Loucy (cell line): Measurements from ENCODE around the gene ORAI1.

ENCODE experiments used
- EZH2phosphoT487 ChIP-seq: fragments of 200-600 bp; IDR thresholded peaks from 2 replicates; pipeline ENCODE4 v1.6.1; 2018; ENCODE audit warnings: antibody characterized with exemption, mild to moderate bottlenecking, moderate library complexity, borderline replicate concordance
- TF ChIP-seq, protein P1 (sequence below): fragments of 200-600 bp; sonication (generic); conservative IDR thresholded peaks from 2 replicates; pipeline ENCODE4 v1.5.1; 2014; ENCODE audit warnings: mild to moderate bottlenecking, antibody characterized with exemption, low read length

DNA sequence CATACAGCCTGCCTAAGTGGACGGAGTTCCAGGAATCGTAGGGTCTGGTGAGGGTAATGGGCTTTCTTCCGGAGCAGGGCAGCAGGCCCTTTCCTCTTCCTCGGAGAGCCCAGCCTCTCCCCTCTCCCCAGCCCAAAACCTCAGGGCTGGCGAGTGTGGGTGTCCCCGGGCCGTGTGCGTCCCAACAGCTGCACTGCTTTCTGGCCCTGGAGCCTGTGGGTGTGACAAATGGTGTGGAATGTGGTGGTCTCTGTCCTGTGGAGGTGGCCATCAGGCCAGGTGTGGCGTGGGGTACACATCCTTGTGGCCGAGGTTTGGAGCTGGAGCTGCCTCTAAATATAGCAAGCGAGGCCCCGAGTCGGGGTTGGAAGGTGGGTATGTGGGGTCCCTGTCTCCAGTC lies 8.5 kb downstream of the ORAI1 start:
- TF ChIP-seq, protein P1, sequence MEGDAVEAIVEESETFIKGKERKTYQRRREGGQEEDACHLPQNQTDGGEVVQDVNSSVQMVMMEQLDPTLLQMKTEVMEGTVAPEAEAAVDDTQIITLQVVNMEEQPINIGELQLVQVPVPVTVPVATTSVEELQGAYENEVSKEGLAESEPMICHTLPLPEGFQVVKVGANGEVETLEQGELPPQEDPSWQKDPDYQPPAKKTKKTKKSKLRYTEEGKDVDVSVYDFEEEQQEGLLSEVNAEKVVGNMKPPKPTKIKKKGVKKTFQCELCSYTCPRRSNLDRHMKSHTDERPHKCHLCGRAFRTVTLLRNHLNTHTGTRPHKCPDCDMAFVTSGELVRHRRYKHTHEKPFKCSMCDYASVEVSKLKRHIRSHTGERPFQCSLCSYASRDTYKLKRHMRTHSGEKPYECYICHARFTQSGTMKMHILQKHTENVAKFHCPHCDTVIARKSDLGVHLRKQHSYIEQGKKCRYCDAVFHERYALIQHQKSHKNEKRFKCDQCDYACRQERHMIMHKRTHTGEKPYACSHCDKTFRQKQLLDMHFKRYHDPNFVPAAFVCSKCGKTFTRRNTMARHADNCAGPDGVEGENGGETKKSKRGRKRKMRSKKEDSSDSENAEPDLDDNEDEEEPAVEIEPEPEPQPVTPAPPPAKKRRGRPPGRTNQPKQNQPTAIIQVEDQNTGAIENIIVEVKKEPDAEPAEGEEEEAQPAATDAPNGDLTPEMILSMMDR: no peak
- TF ChIP-seq EZH2phosphoT487: no peak
